Measurements from ENCODE around the gene LGSN.
"Not testable (repeated sequence)": the region's sequence is repeated elsewhere in the genome, so short reads cannot be mapped to it uniquely, and the experiment has no call there.

LGSN gene

DNA sequence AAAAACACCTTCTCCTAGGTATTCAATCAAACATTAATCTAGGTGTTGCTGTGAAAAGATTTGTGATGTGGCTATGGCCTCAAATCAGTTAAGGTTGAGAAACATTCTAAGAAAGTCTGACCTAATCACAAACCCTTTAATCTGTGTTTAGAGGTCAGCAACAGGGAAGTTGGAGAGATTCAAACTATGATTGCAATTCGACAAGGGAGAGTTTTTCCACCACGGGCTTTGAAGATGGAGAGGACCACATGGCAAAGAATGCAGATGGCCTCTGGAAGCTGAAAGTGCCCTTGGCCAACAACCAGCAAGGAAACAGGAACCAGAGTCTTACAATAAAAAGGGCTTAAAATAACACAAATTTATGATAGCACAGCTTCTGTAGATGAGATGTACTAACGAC is 29.6 kb upstream of the LGSN start:
- H3K27ac ChIP-seq = no peak overlapping the region
- no peak overlapping the region for H3K4me3 ChIP-seq
- TF ChIP-seq, protein P1, sequence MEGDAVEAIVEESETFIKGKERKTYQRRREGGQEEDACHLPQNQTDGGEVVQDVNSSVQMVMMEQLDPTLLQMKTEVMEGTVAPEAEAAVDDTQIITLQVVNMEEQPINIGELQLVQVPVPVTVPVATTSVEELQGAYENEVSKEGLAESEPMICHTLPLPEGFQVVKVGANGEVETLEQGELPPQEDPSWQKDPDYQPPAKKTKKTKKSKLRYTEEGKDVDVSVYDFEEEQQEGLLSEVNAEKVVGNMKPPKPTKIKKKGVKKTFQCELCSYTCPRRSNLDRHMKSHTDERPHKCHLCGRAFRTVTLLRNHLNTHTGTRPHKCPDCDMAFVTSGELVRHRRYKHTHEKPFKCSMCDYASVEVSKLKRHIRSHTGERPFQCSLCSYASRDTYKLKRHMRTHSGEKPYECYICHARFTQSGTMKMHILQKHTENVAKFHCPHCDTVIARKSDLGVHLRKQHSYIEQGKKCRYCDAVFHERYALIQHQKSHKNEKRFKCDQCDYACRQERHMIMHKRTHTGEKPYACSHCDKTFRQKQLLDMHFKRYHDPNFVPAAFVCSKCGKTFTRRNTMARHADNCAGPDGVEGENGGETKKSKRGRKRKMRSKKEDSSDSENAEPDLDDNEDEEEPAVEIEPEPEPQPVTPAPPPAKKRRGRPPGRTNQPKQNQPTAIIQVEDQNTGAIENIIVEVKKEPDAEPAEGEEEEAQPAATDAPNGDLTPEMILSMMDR (IDR thresholded peaks at IDR 0.05) = no peak
- no peak for DNase-seq (ENCODE audit: low spot score)

DNA sequence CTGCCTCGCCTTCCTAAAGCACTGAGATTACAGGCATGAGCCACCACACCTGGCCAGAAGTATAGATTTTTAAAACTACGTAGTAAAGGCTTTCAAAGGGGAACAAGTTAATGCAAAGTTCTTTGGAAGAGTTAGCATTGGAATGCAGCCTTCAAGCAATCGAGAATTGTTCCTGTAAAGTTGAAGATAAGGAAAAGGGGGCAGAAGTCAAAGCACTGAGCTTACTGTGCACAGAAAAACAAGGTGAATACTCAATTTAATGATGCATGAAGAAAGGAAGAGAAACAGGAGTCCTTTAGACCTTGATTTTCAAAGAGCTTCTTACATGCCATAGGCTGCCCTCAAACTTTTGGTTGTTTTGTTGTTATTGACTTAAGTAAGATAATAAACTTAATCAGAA is 29.1 kb upstream of the LGSN start:
- no peak for DNase-seq (ENCODE audit: low spot score)
- TF ChIP-seq, protein P1 (IDR thresholded peaks at IDR 0.05) = no peak
- H3K4me3 ChIP-seq = no peak overlapping the region
- H3K27ac ChIP-seq = no peak overlapping the region

DNA sequence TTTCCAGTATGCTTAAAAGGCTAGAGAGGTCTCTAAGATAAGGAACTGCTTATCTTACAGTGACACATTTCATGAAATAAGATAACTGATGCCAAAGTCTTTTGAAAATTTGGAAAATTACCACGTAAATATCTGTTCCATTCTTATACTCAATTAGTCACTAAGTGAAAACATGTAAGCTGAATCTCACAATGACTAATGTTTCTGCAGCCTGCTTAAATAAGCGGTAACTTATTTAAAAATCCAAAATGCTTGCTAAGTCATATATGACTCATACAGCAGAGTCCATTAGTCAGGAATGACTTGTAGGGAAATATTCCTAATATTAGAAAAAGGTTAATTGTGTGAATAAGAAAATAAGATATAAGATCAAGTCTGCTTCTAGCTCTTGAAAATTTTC is 27.8 kb upstream of the LGSN start:
- no peak for DNase-seq (ENCODE audit: low spot score)
- no peak overlapping the region for H3K27ac ChIP-seq
- TF ChIP-seq, protein P1 (IDR thresholded peaks at IDR 0.05) = no peak
- no peak overlapping the region for H3K4me3 ChIP-seq

DNA sequence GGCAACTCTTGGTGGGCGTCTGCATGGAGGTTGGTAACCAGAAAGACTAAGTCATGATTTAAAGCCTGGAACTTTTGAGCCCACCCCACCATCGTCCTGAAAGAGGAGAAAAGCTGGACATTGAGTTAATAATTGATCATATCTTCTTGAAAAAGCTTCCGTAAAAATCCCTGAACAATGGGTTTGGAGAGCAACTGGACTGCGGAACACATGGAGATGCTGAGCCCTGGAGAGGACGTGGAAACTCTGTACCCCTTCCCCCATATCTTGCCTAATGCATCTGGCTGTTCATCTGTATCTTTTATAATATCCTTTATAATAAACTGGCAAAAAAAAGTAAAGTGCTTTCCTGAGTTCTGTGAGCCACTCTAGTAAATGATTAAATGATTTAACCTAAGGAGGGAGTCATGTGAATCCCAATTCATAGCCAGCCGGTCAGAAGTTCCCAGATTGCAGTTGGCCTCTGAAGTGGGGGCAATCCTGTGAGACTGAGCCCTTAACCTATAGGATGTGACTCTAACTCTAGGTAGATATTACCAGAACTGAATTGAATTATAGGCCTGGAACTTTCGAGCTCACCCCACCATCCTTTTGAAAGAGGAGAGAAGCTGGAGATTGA is 26.5 kb upstream of the LGSN start:
- TF ChIP-seq, protein P1 (IDR thresholded peaks at IDR 0.05) = no peak
- no peak for DNase-seq (ENCODE audit: low spot score)
- no peak overlapping the region for H3K27ac ChIP-seq
- H3K4me3 ChIP-seq = no peak overlapping the region

DNA sequence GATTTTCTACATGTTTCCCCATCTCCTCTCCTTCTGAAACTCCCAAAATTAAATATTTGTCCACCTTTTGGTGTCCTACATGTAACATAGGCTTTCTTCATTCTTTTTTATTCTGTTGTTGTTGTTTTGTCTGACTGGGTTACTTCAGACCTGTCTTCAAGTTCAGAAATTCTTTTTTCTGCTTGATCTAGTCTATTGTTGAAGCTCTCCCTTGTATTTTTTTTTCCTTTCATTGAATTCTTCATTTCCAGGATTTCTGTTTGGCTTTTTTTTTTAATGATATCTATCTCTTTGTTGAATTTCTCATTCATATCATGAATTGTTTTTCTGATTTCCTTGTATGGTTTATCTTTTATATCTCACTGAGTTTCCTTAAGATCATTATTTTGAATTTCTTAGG is 20.6 kb upstream of the LGSN start:
- no peak overlapping the region for H3K4me3 ChIP-seq
- H3K27ac ChIP-seq = no peak overlapping the region
- TF ChIP-seq, protein P1 (IDR thresholded peaks at IDR 0.05) = no peak
- DNase-seq (ENCODE audit: low spot score) = no peak

DNA sequence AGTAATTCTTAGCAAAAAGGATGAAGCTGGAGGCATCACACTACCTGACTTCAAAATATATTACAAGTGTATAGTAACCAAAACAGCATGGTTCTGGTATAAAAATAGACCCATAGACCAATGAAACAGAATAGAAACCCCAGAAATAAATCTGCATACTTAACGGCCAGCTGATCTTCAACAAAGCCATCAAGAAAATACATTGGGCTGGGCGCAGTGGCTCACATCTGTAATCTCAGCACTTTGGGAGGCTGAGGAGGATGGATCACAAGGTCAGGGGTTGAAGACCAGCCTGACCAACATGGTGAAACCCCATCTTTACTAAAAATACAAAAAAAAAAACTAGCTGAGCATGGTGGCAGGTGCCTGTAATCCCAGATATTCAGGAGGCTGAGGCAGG is 14.9 kb upstream of the LGSN start:
- not testable (repeated sequence) for H3K4me3 ChIP-seq; H3K27ac ChIP-seq; DNase-seq (ENCODE audit: low spot score)

DNA sequence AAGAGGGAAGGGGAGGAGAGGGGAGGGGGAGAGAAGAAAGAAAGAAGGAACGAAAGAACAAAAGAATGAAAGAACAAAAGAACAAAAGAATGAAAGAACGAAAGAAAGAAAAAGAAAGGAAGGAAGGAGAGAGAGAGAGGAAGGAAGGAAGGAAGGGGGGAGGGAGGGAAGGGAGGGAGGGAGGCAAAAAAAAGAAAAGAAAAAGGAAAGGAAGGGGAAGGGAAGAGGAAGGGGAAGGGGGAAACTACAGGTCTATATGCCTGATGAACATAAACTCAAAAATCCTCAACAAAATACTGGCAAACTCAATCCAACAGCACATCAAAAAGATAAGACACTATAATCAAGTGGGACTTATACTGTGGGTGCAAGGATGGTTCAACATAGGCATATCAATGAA is 13.7 kb upstream of the LGSN start:
- no peak overlapping the region for H3K27ac ChIP-seq
- DNase-seq (ENCODE audit: low spot score) = no peak
- H3K4me3 ChIP-seq = no peak overlapping the region
- TF ChIP-seq, protein P1 (IDR thresholded peaks at IDR 0.05) = no peak

DNA sequence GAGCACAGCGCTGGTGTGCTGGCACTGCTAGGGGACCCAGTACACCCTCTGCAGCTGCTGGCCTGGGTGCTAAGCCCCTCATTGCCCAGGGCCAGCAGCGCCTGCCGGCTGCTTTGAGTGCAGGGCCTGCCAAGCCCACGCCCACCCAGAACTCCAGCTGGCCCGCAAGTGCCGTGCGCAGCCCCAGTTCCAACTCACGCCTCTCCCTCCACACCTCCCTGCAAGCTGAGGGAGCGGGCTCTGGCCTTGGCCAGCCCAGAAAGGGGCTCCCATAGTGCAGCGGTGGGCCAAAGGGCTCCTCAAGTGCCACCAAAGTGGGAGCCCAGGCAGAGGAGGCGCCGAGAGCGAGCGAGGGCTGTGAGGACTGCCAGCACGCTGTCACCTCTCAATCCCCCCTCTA is 6.8 kb upstream of the LGSN start:
- H3K27ac ChIP-seq; H3K4me3 ChIP-seq; DNase-seq (ENCODE audit: low spot score): not testable (repeated sequence)
